HepG2 (cell line): ENCODE measurements around the gene PLSCR3. TPM values are rescaled to one million over a fixed set of nuclear protein-coding genes. Genes with fewer than 3 reads are reported as not detected.

Experiments
- ATRX ChIP-seq: sonication (generic); formaldehyde crosslinking; IDR thresholded peaks from 2 replicates; pipeline ENCODE4 v1.4.0; 2020; ENCODE audit warnings: missing genetic modification reagents, borderline replicate concordance
- MAFG ChIP-seq: sonication (generic); formaldehyde crosslinking; IDR thresholded peaks from 2 replicates; pipeline ENCODE4 v1.5.1; 2020; ENCODE audit warnings: mild to moderate bottlenecking, missing genetic modification reagents
- MYC ChIP-seq: sonication (generic); formaldehyde crosslinking; IDR thresholded peaks from 2 replicates; pipeline ENCODE4 v1.9.0; 2021; ENCODE audit warnings: missing genetic modification reagents, borderline replicate concordance
- PHF20 ChIP-seq: sonication (generic); formaldehyde crosslinking; IDR thresholded peaks from 2 replicates; pipeline ENCODE4 v1.5.0; 2020; ENCODE audit warnings: mild to moderate bottlenecking, missing genetic modification reagents
- USF2 ChIP-seq, 2 experiments: sonication (generic) in 1 of 2; formaldehyde crosslinking in 1 of 2; IDR thresholded peaks; 2 replicates each; pipeline versions ENCODE4 v1.5.1 to v1.6.1; 2011 to 2020; ENCODE audit warnings: borderline replicate concordance in 1 of 2, low read depth in 1 of 2, low read length in 1 of 2, mild to moderate bottlenecking in 1 of 2, missing genetic modification reagents in 1 of 2, moderate library complexity in 1 of 2
- ZBTB43 ChIP-seq: sonication (generic); formaldehyde crosslinking; conservative IDR thresholded peaks from 2 replicates; pipeline ENCODE4 v1.4.0; 2020; ENCODE audit warnings: missing genetic modification reagents
- ZKSCAN5 ChIP-seq: sonication (generic); formaldehyde crosslinking; IDR thresholded peaks from 2 replicates; pipeline ENCODE4 v1.5.1; 2020; ENCODE audit warnings: mild to moderate bottlenecking, missing genetic modification reagents
- ZSCAN21 ChIP-seq: sonication (generic); formaldehyde crosslinking; IDR thresholded peaks from 2 replicates; pipeline ENCODE4 v1.8.0; 2022; ENCODE audit warnings: mild to moderate bottlenecking, missing genetic modification reagents, moderate library complexity, borderline replicate concordance
- polyA plus RNA-seq, 8 experiments: library from polyadenylated mRNA; depleted of rRNA in 3 of 8; stranded (reverse) in 7 of 8; unstranded in 1 of 8; fragments of >200 nt; fragmentation: Illumina TruSeq in 4 of 8; extraction: Trizol in 4 of 8; gene quantifications; 2 replicates each; pipeline versions ENCODE4 v1.2.1 to v1.2.3, GENCODE V29; 2011 to 2016; ENCODE audit warnings: low read depth in 4 of 8, missing spikeins in 1 of 8, mixed read lengths in 1 of 8; ENCODE audit not compliant: insufficient read depth in 1 of 8
- total RNA-seq, 5 experiments: library from RNA; depleted of rRNA; stranded (reverse); fragments of >200 nt; fragmentation: Illumina TruSeq; extraction: Trizol; gene quantifications; 2 replicates each; pipeline ENCODE4 v1.2.3, GENCODE V29; 2016; ENCODE audit warnings: low read depth in 1 of 5
- TF ChIP-seq, protein P1 (sequence below): IDR thresholded peaks from 2 replicates; pipeline ENCODE4 v1.6.1; 2012; ENCODE audit warnings: low read length, improper control_type of control experiment
- TF ChIP-seq, protein P2 (sequence below): sonication (generic); formaldehyde crosslinking; IDR thresholded peaks from 2 replicates; pipeline ENCODE4 v1.9.0; 2022; ENCODE audit warnings: low read depth, missing genetic modification reagents
- TF ChIP-seq, protein P3 (sequence below): sonication (generic); formaldehyde crosslinking; IDR thresholded peaks from 2 replicates; pipeline ENCODE4 v1.8.1; 2023; ENCODE audit warnings: mild to moderate bottlenecking, missing genetic modification reagents
- TF ChIP-seq, protein P4 (sequence below): sonication (generic); formaldehyde crosslinking; IDR thresholded peaks from 2 replicates; pipeline ENCODE4 v1.8.1; 2023; ENCODE audit warnings: mild to moderate bottlenecking, inconsistent platforms, moderate library complexity, missing genetic modification reagents, borderline replicate concordance
- TF ChIP-seq, protein P5 (sequence below): sonication (generic); formaldehyde crosslinking; IDR thresholded peaks from 2 replicates; pipeline ENCODE4 v1.5.1; 2020; ENCODE audit warnings: mild to moderate bottlenecking, missing genetic modification reagents, borderline replicate concordance

Gene PLSCR3
- total and polyA plus RNA-seq, 2 of the 13 experiments (the other 11 are each of a cell fraction or from before 2014, with no cell fraction given): 5.6 to 6.2 TPM

DNA sequence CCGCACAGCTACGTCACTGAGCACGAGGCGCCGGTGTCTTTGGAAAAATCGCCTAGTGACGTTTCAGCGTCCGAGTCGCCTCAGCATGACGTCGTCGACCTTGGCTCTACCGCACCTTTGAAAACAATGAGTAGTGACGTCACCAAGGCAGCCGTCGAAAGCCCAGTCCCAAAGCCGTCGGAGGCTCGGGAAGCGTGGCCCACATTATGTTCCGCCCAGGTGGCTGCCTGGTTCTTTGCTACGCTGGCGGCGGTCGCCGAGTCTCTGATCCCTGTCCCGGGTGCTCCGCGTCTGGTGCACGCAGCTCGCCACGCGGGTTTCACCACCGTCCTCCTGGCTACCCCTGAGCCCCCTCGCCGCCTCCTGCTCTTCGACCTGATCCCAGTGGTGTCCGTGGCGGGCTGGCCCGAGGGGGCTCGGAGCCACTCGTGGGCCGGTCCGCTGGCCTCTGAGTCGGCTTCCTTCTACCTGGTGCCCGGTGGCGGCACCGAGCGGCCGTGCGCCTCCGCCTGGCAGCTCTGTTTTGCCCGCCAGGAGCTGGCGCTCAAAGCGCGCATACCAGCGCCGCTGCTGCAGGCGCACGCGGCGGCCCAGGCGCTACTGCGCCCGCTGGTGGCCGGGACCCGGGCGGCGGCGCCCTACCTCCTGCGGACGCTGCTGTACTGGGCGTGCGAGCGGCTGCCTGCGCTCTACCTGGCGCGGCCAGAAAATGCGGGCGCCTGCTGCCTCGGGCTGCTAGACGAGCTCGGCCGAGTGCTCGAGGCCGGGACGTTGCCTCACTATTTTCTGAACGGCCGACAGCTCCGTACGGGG is 42.4 kb upstream of the PLSCR3 start (continued):
- TF ChIP-seq ZBTB43 (CRISPR knock-in tag) (0 out of 2 replicates have a peak, but pooled peaks have one; percentile 25), MYC (CRISPR knock-in tag) (peak; percentile 80), PHF20 (no peak), USF2 (IDR thresholded peaks at IDR 0.05; ENCODE audit: low read depth, low read length) (no peak), USF2 (CRISPR knock-in tag; IDR thresholded peaks at IDR 0.05; ENCODE audit: borderline replicate concordance) (no peak), ZKSCAN5 (CRISPR knock-in tag) (no peak), ATRX (no peak), ZSCAN21 (CRISPR knock-in tag) (no peak), MAFG (no peak)
- TF ChIP-seq, protein P1, sequence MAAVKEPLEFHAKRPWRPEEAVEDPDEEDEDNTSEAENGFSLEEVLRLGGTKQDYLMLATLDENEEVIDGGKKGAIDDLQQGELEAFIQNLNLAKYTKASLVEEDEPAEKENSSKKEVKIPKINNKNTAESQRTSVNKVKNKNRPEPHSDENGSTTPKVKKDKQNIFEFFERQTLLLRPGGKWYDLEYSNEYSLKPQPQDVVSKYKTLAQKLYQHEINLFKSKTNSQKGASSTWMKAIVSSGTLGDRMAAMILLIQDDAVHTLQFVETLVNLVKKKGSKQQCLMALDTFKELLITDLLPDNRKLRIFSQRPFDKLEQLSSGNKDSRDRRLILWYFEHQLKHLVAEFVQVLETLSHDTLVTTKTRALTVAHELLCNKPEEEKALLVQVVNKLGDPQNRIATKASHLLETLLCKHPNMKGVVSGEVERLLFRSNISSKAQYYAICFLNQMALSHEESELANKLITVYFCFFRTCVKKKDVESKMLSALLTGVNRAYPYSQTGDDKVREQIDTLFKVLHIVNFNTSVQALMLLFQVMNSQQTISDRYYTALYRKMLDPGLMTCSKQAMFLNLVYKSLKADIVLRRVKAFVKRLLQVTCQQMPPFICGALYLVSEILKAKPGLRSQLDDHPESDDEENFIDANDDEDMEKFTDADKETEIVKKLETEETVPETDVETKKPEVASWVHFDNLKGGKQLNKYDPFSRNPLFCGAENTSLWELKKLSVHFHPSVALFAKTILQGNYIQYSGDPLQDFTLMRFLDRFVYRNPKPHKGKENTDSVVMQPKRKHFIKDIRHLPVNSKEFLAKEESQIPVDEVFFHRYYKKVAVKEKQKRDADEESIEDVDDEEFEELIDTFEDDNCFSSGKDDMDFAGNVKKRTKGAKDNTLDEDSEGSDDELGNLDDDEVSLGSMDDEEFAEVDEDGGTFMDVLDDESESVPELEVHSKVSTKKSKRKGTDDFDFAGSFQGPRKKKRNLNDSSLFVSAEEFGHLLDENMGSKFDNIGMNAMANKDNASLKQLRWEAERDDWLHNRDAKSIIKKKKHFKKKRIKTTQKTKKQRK: no peak
- TF ChIP-seq, protein P2, sequence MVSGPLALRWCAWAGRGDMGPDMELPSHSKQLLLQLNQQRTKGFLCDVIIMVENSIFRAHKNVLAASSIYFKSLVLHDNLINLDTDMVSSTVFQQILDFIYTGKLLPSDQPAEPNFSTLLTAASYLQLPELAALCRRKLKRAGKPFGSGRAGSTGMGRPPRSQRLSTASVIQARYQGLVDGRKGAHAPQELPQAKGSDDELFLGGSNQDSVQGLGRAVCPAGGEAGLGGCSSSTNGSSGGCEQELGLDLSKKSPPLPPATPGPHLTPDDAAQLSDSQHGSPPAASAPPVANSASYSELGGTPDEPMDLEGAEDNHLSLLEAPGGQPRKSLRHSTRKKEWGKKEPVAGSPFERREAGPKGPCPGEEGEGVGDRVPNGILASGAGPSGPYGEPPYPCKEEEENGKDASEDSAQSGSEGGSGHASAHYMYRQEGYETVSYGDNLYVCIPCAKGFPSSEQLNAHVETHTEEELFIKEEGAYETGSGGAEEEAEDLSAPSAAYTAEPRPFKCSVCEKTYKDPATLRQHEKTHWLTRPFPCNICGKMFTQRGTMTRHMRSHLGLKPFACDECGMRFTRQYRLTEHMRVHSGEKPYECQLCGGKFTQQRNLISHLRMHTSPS (CRISPR knock-in tag): peak; percentile 57; the same call in 1 of the 2 replicates
- TF ChIP-seq, protein P3, sequence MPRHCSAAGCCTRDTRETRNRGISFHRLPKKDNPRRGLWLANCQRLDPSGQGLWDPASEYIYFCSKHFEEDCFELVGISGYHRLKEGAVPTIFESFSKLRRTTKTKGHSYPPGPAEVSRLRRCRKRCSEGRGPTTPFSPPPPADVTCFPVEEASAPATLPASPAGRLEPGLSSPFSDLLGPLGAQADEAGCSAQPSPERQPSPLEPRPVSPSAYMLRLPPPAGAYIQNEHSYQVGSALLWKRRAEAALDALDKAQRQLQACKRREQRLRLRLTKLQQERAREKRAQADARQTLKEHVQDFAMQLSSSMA (CRISPR knock-in tag): no peak
- TF ChIP-seq, protein P4, sequence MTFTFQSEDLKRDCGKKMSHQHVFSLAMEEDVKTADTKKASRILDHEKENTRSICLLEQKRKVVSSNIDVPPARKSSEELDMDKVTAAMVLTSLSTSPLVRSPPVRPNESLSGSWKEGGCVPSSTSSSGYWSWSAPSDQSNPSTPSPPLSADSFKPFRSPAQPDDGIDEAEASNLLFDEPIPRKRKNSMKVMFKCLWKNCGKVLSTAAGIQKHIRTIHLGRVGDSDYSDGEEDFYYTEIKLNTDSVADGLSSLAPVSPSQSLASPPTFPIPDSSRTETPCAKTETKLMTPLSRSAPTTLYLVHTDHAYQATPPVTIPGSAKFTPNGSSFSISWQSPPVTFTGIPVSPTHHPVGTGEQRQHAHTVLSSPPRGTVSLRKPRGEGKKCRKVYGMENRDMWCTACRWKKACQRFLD (CRISPR knock-in tag): no peak
- TF ChIP-seq, protein P5, sequence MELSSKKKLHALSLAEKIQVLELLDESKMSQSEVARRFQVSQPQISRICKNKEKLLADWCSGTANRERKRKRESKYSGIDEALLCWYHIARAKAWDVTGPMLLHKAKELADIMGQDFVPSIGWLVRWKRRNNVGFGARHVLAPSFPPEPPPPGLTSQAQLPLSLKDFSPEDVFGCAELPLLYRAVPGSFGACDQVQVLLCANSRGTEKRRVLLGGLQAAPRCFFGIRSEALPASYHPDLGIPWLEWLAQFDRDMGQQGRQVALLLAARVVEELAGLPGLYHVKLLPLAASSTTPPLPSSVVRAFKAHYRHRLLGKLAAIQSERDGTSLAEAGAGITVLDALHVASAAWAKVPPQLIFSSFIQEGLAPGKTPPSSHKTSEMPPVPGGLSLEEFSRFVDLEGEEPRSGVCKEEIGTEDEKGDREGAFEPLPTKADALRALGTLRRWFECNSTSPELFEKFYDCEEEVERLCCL (CRISPR knock-in tag): no peak
